ENCODE results near the gene FADS6. TPM values are rescaled to one million over a fixed set of nuclear protein-coding genes. Genes with fewer than 3 reads are reported as not detected.
"Not testable (repeated sequence)": the region's sequence is repeated elsewhere in the genome, so short reads cannot be mapped to it uniquely, and the experiment has no call there.

Gene FADS6
- total RNA-seq, 1 experiment from 2014 or later = 1.2 TPM

GRCh38 chr17:74916136-74916850 is 22.9 kb upstream of the FADS6 start:
- peak overlapping the region; percentile 84 for H4K8ac ChIP-seq (replicated peaks; ENCODE audit: insufficient read length, low read depth, low read length)
- no peak overlapping the region for H2BK12ac ChIP-seq (ENCODE audit: insufficient read length, low read depth, low read length)
- no peak overlapping the region for H4K5ac ChIP-seq (ENCODE audit: insufficient read length, low read depth, low read length)
- Mint-ChIP-seq H3K27me3 (ENCODE audit: low read depth) (peaks cover 43% of the 10 kb centered on the region), H3K4me3 (no peak overlapping the region), H3K9me3 (peaks cover 0 to 2% of the 10 kb centered on the region in 2 experiments; a peak in 2 of 5 replicates), H3K27ac (no peak overlapping the region; a peak in 2 of 7 replicates), H3K4me1 (peaks cover 18 to 33% of the 10 kb centered on the region in 2 experiments), H3K36me3 (ENCODE audit: insufficient read depth in 1 of 3, low read depth in 3 of 3) (peaks cover 0 to 3% (median 3%) of the 10 kb centered on the region in 3 experiments; a peak in 4 of 7 replicates)
- H2AFZ ChIP-seq (ENCODE audit: low read length) = no peak overlapping the region
- H3K23ac ChIP-seq (ENCODE audit: insufficient read length, low read depth, low read length) = no peak overlapping the region
- H3K18ac ChIP-seq (ENCODE audit: insufficient read length, low read depth, low read length) = no peak overlapping the region
- no peak overlapping the region for H3K56ac ChIP-seq (ENCODE audit: insufficient read length, low read depth, low read length)
- no peak overlapping the region for H2BK20ac ChIP-seq (ENCODE audit: low read depth, low read length, poor library complexity, severe bottlenecking)
- H4K20me1 ChIP-seq (ENCODE audit: control insufficient read depth, insufficient read depth, insufficient read length) = no peaks in the 10 kb centered on the region
- no peak for TF ChIP-seq CTCF (conservative IDR thresholded peaks at IDR 0.05)
- H2BK15ac ChIP-seq (ENCODE audit: low read depth, low read length) = no peak overlapping the region
- no peaks in the 10 kb centered on the region for H3K79me1 ChIP-seq (ENCODE audit: insufficient read depth, low read depth, low read length, poor library complexity, severe bottlenecking)
- H3K27me3 ChIP-seq (ENCODE audit: insufficient read depth, low read length) = no peaks in the 10 kb centered on the region
- H2BK120ac ChIP-seq (ENCODE audit: low read depth, low read length, poor library complexity, severe bottlenecking) = no peak overlapping the region
- no peak overlapping the region for H3K4me2 ChIP-seq (ENCODE audit: insufficient read depth, insufficient read length, low read length)
- no peak overlapping the region for H3K4ac ChIP-seq (ENCODE audit: low read depth, low read length)
- H3K9me3 ChIP-seq (ENCODE audit: control insufficient read depth, low read depth, low read length) = no peaks in the 10 kb centered on the region
- no peak overlapping the region for H2AK5ac ChIP-seq (ENCODE audit: insufficient read length, low read length)
- no CpG with 5 or more reads among the region's 13 CpGs for WGBS (ENCODE audit: extremely low coverage, insufficient read length, low lambda C conversion rate)
- no peak overlapping the region for H3K14ac ChIP-seq (ENCODE audit: insufficient read depth, low read length)
- no peaks in the 10 kb centered on the region for H3K4me1 ChIP-seq (ENCODE audit: insufficient read depth, low read length)
- no peak overlapping the region for H4K91ac ChIP-seq (ENCODE audit: insufficient read length, low read depth, low read length)
- H3K27ac ChIP-seq (ENCODE audit: insufficient read length, low read depth, low read length) = no peak overlapping the region
- DNase-seq = no peak
- H3K79me2 ChIP-seq (ENCODE audit: insufficient read depth, low read length) = no peaks in the 10 kb centered on the region
- H3K9ac ChIP-seq (ENCODE audit: extremely low read depth, insufficient read length, low read length) = no peak overlapping the region
- no peak overlapping the region for H3T11ph ChIP-seq (ENCODE audit: low read length)
- H3K23me2 ChIP-seq (ENCODE audit: insufficient read length, low read depth, low read length, poor library complexity, severe bottlenecking) = no peaks in the 10 kb centered on the region
- no peak overlapping the region for H2BK5ac ChIP-seq (ENCODE audit: insufficient read length, low read length)

GRCh38 chr17:74911423-74911822 is 18.0 kb upstream of the FADS6 start:
- not testable (repeated sequence) for H4K8ac ChIP-seq (replicated peaks; ENCODE audit: insufficient read length, low read depth, low read length); H3T11ph ChIP-seq (ENCODE audit: low read length); H2BK15ac ChIP-seq (ENCODE audit: low read depth, low read length); H4K91ac ChIP-seq (ENCODE audit: insufficient read length, low read depth, low read length); H3K23me2 ChIP-seq (ENCODE audit: insufficient read length, low read depth, low read length, poor library complexity, severe bottlenecking); H3K4me3 Mint-ChIP-seq; H3K27ac Mint-ChIP-seq; H2BK20ac ChIP-seq (ENCODE audit: low read depth, low read length, poor library complexity, severe bottlenecking); H2BK120ac ChIP-seq (ENCODE audit: low read depth, low read length, poor library complexity, severe bottlenecking); H3K36me3 Mint-ChIP-seq (ENCODE audit: insufficient read depth in 1 of 3, low read depth in 3 of 3); H2BK5ac ChIP-seq (ENCODE audit: insufficient read length, low read length); H3K18ac ChIP-seq (ENCODE audit: insufficient read length, low read depth, low read length); H3K27me3 ChIP-seq (ENCODE audit: insufficient read depth, low read length); H3K14ac ChIP-seq (ENCODE audit: insufficient read depth, low read length); H4K5ac ChIP-seq (ENCODE audit: insufficient read length, low read depth, low read length); H3K27ac ChIP-seq (ENCODE audit: insufficient read length, low read depth, low read length); H3K4ac ChIP-seq (ENCODE audit: low read depth, low read length); H3K79me1 ChIP-seq (ENCODE audit: insufficient read depth, low read depth, low read length, poor library complexity, severe bottlenecking); H3K79me2 ChIP-seq (ENCODE audit: insufficient read depth, low read length); H2AFZ ChIP-seq (ENCODE audit: low read length); H3K4me1 ChIP-seq (ENCODE audit: insufficient read depth, low read length); H3K23ac ChIP-seq (ENCODE audit: insufficient read length, low read depth, low read length); H4K20me1 ChIP-seq (ENCODE audit: control insufficient read depth, insufficient read depth, insufficient read length); H3K4me2 ChIP-seq (ENCODE audit: insufficient read depth, insufficient read length, low read length); H3K56ac ChIP-seq (ENCODE audit: insufficient read length, low read depth, low read length); DNase-seq; H3K9me3 Mint-ChIP-seq; H2BK12ac ChIP-seq (ENCODE audit: insufficient read length, low read depth, low read length); H3K9ac ChIP-seq (ENCODE audit: extremely low read depth, insufficient read length, low read length); H3K9me3 ChIP-seq (ENCODE audit: control insufficient read depth, low read depth, low read length); H2AK5ac ChIP-seq (ENCODE audit: insufficient read length, low read length)
- WGBS (ENCODE audit: extremely low coverage, insufficient read length, low lambda C conversion rate) = no CpG with 5 or more reads among the region's 8 CpGs
- peaks cover 40 to 43% of the 10 kb centered on the region in 2 experiments for H3K4me1 Mint-ChIP-seq
- peaks cover 43% of the 10 kb centered on the region for H3K27me3 Mint-ChIP-seq (ENCODE audit: low read depth)
